ENCODE data around the gene TUBB.

GRCh38 chr6:30726506-30727413 lies 6.6 kb downstream of the TUBB start:
- TF ChIP-seq CTCF (IDR thresholded peaks at IDR 0.05) (no peak), POLR2A (IDR thresholded peaks at IDR 0.05) (no peak)
